CD14-positive monocyte (primary cell): ENCODE data around the gene CHRNA4. TPM values are rescaled to one million over a fixed set of nuclear protein-coding genes. Genes with fewer than 3 reads are reported as not detected.

Source experiments
- DNase-seq, 3 donors: peaks; one replicate each; pipeline ENCODE4 v3.0.0-alpha.2; 2011 to 2022
- H2AFZ ChIP-seq: 2 replicates; pipeline ENCODE4 v1.6.0; 2012; ENCODE audit warnings: mild to moderate bottlenecking, low read depth, low read length, inconsistent platforms; ENCODE audit not compliant: insufficient read depth, poor library complexity, severe bottlenecking
- H3K27ac ChIP-seq, 2 donors: 1 replicate in 1 of 2; 2 replicates in 1 of 2; pipeline ENCODE4 v1.5.1; 2012 to 2013; ENCODE audit warnings: low read length in 2 of 2, control low read depth in 1 of 2, inconsistent platforms in 1 of 2, low read depth in 1 of 2, mild to moderate bottlenecking in 1 of 2
- H3K27me3 ChIP-seq, 2 donors: one replicate each; pipeline versions ENCODE4 v1.6.0 to v1.6.1; 2011 to 2013; ENCODE audit warnings: low read length in 2 of 2; ENCODE audit not compliant: control insufficient read depth in 2 of 2, insufficient read depth in 2 of 2
- H3K36me3 ChIP-seq, 2 donors: replicated peaks in 1 of 2; 1 replicate in 1 of 2; 2 replicates in 1 of 2; pipeline versions ENCODE4 v1.5.1 to v1.6.1; 2012 to 2013; ENCODE audit warnings: low read length in 2 of 2, control low read depth in 1 of 2, inconsistent platforms in 1 of 2, mild to moderate bottlenecking in 1 of 2; ENCODE audit not compliant: insufficient read depth in 2 of 2, control insufficient read depth in 1 of 2
- H3K4me1 ChIP-seq, 2 donors: 1 replicate in 1 of 2; 2 replicates in 1 of 2; pipeline versions ENCODE4 v1.5.1 to v1.6.1; 2012 to 2013; ENCODE audit warnings: low read length in 2 of 2, control low read depth in 1 of 2, inconsistent platforms in 1 of 2, mild to moderate bottlenecking in 1 of 2, moderate library complexity in 1 of 2; ENCODE audit not compliant: insufficient read depth in 2 of 2, control insufficient read depth in 1 of 2
- H3K4me2 ChIP-seq: replicated peaks from 2 replicates; pipeline ENCODE3; 2012; ENCODE audit warnings: low read length, moderate library complexity, mild to moderate bottlenecking; ENCODE audit not compliant: poor library complexity, severe bottlenecking; ENCODE audit errors: extremely low read depth
- H3K4me3 ChIP-seq, 3 experiments: fragments of 200-600 bp in 1 of 3; sonication (generic) in 1 of 3; replicated peaks in 1 of 3; 1 replicate in 2 of 3; 2 replicates in 1 of 3; pipeline ENCODE4 v1.5.1; 2011 to 2013; ENCODE audit warnings: low read length in 3 of 3, mild to moderate bottlenecking in 3 of 3, control low read depth in 2 of 3, low read depth in 2 of 3, inconsistent platforms in 1 of 3, moderate library complexity in 1 of 3
- H3K79me2 ChIP-seq: 2 replicates; pipeline ENCODE4 v1.6.0; 2012; ENCODE audit warnings: mild to moderate bottlenecking, control low read depth, inconsistent platforms, low read length, moderate library complexity; ENCODE audit not compliant: insufficient read depth
- H3K9ac ChIP-seq: 2 replicates; pipeline ENCODE4 v1.6.0; 2017; ENCODE audit warnings: low read length, mild to moderate bottlenecking; ENCODE audit not compliant: insufficient read depth, poor library complexity, severe bottlenecking
- H3K9me3 ChIP-seq, 2 donors: replicated peaks in 1 of 2; 1 replicate in 1 of 2; 2 replicates in 1 of 2; pipeline versions ENCODE4 v1.5.1 to v1.6.1; 2012 to 2013; ENCODE audit warnings: low read length in 2 of 2, control low read depth in 1 of 2; ENCODE audit not compliant: control insufficient read depth in 1 of 2, insufficient read depth in 1 of 2
- H4K20me1 ChIP-seq: 2 replicates; pipeline ENCODE4 v1.6.0; 2012; ENCODE audit warnings: mild to moderate bottlenecking, low read length, control low read depth, moderate library complexity; ENCODE audit not compliant: insufficient read depth
- H3K27ac Mint-ChIP-seq, 7 donors: one replicate each; pipeline ENCODE4 v1.8.0; 2020; ENCODE audit warnings: mild to moderate bottlenecking in 7 of 7, mixed read lengths in 7 of 7, moderate library complexity in 6 of 7, inconsistent platforms in 2 of 7
- H3K27me3 Mint-ChIP-seq, 3 donors: one replicate each; pipeline ENCODE4 v1.8.0; 2021 to 2022; ENCODE audit warnings: low read depth in 3 of 3, mild to moderate bottlenecking in 3 of 3, mixed read lengths in 3 of 3, moderate library complexity in 3 of 3, inconsistent platforms in 1 of 3
- H3K36me3 Mint-ChIP-seq, 2 donors: one replicate each; pipeline ENCODE4 v1.8.0; 2020; ENCODE audit warnings: mixed read lengths in 2 of 2, inconsistent platforms in 1 of 2, mild to moderate bottlenecking in 1 of 2
- H3K4me1 Mint-ChIP-seq: one replicate; pipeline ENCODE4 v1.8.0; 2020; ENCODE audit warnings: mild to moderate bottlenecking, mixed read lengths
- H3K4me3 Mint-ChIP-seq, 2 donors: one replicate each; pipeline ENCODE4 v1.8.0; 2020; ENCODE audit warnings: mild to moderate bottlenecking in 2 of 2, mixed read lengths in 2 of 2, moderate library complexity in 1 of 2
- H3K9me3 Mint-ChIP-seq, 7 donors: one replicate each; pipeline ENCODE4 v1.8.0; 2020 to 2022; ENCODE audit warnings: mixed read lengths in 7 of 7, mild to moderate bottlenecking in 6 of 7, moderate library complexity in 6 of 7, inconsistent platforms in 2 of 7
- CTCF ChIP-seq: fragments of 200-600 bp; IDR thresholded peaks from one replicate; pipeline ENCODE4 v1.8.0; 2022; ENCODE audit warnings: antibody characterized with exemption, mild to moderate bottlenecking
- WGBS: methylation state at CpG from one replicate; pipeline ENCODE4 v1.1.5; 2013; ENCODE audit warnings: missing lambda C conversion rate; ENCODE audit not compliant: insufficient coverage; 5-methylcytosine and 5-hydroxymethylcytosine counted together
- intact Hi-C, 2 donors: fragments of 100-400 bp; cut with micrococcal nuclease; formaldehyde crosslinking; loops; one replicate each; pipeline versions ENCODE4 v1.15.0 to v1.15.1; 2023
- polyA plus RNA-seq, 3 donors: library from polyadenylated mRNA; depleted of rRNA in 1 of 3; unstranded in 2 of 3; stranded (reverse) in 1 of 3; fragments of 300-500 nt in 2 of 3; fragments of >200 nt in 1 of 3; fragmentation: Illumina TruSeq in 2 of 3; gene quantifications; 1 replicate in 2 of 3; 2 replicates in 1 of 3; pipeline ENCODE4 v1.2.3, GENCODE V29; 2012 to 2021

The CHRNA4 gene
- polyA plus RNA-seq, 3 donors = not detected

- WGBS = 83% methylated on average over 9 of the region's 16 CpGs
- Mint-ChIP-seq H3K36me3 (no peaks in the 10 kb centered on the region), H3K27me3 (peaks cover 23 to 45% (median 33%) of the 10 kb centered on the region in 3 donors)
Observed at GRCh38 chr20:63297796-63298572, 63.2 kb downstream of the CHRNA4 start.

GRCh38 chr20:63297371-63297781, 63.8 kb downstream of the CHRNA4 start:
- intact Hi-C loops = no loop called here
- WGBS = 83% methylated on average over 11 of the region's 11 CpGs

More at GRCh38 chr20:63297796-63298572, 63.2 kb downstream of the CHRNA4 start:
- intact Hi-C loops = no loop called here
- no peaks in the 10 kb centered on the region for H3K9me3 ChIP-seq
- H2AFZ ChIP-seq = no peak overlapping the region
- no peak for DNase-seq
- H3K4me1 ChIP-seq = no peaks in the 10 kb centered on the region
- H3K9me3 Mint-ChIP-seq = peaks cover 3 to 17% (median 10%) of the 10 kb centered on the region in 7 donors
- no peak overlapping the region for H3K4me2 ChIP-seq
- H3K4me3 Mint-ChIP-seq = no peak overlapping the region
- H3K4me1 Mint-ChIP-seq = no peaks in the 10 kb centered on the region
- H3K9ac ChIP-seq = no peak overlapping the region
- H3K27me3 ChIP-seq = peaks cover 0 to 17% of the 10 kb centered on the region in 2 donors
- no peaks in the 10 kb centered on the region for H3K36me3 ChIP-seq
- no peak overlapping the region for H3K4me3 ChIP-seq
- no peaks in the 10 kb centered on the region for H4K20me1 ChIP-seq
- H3K79me2 ChIP-seq = no peaks in the 10 kb centered on the region
- no peak overlapping the region for H3K27ac ChIP-seq
- no peak for TF ChIP-seq CTCF
- peak overlapping the region in 1 of 7 donors; percentile 45 for H3K27ac Mint-ChIP-seq

More at GRCh38 chr20:63297371-63297781, 63.8 kb downstream of the CHRNA4 start:
- Histone ChIP-seq H3K4me1 (no peaks in the 10 kb centered on the region), H3K27me3 (peaks cover 0 to 17% of the 10 kb centered on the region in 2 donors), H3K36me3 (no peaks in the 10 kb centered on the region), H3K4me3 (no peak overlapping the region), H2AFZ (no peak overlapping the region), H4K20me1 (no peaks in the 10 kb centered on the region), H3K9ac (no peak overlapping the region), H3K9me3 (no peaks in the 10 kb centered on the region), H3K27ac (no peak overlapping the region), H3K79me2 (no peaks in the 10 kb centered on the region), H3K4me2 (no peak overlapping the region)
- Mint-ChIP-seq H3K27me3 (peaks cover 23 to 44% (median 29%) of the 10 kb centered on the region in 3 donors), H3K4me3 (no peak overlapping the region), H3K9me3 (peaks cover 3 to 14% (median 10%) of the 10 kb centered on the region in 7 donors), H3K4me1 (no peaks in the 10 kb centered on the region), H3K36me3 (no peaks in the 10 kb centered on the region), H3K27ac (no peak overlapping the region)
- TF ChIP-seq CTCF = no peak
- no peak for DNase-seq
